Astrocyte (in vitro differentiated cells and primary cell): ENCODE results near the gene ST6GALNAC1.

Source experiments
- CTCF ChIP-seq: IDR thresholded peaks from 2 replicates; pipeline ENCODE4 v1.5.1; 2011; ENCODE audit warnings: low read depth, mild to moderate bottlenecking, inconsistent platforms, low read length, moderate library complexity; ENCODE audit not compliant: insufficient read depth
- EZH2 ChIP-seq: IDR thresholded peaks from 2 replicates; pipeline ENCODE4 v1.6.1; 2012; ENCODE audit warnings: mild to moderate bottlenecking, low read length, inconsistent platforms; ENCODE audit not compliant: insufficient read depth

GRCh38 chr17:76654408-76654807 is 10.9 kb upstream of the ST6GALNAC1 start:
- TF ChIP-seq CTCF (no peak), EZH2 (no peak)
